IMR-90 (cell line): ENCODE results near the gene PRKCB.

Source experiments
- CEBPB ChIP-seq: IDR thresholded peaks from 2 replicates; pipeline ENCODE4 v1.6.1; 2012; ENCODE audit warnings: low read depth, low read length, improper control_type of control experiment
- POLR2A ChIP-seq: IDR thresholded peaks from 2 replicates; pipeline ENCODE4 v1.6.1; 2012; ENCODE audit warnings: mild to moderate bottlenecking, low read depth, low read length
- TF ChIP-seq, protein P1 (sequence below): conservative IDR thresholded peaks from 2 replicates; pipeline ENCODE4 v1.5.1; 2012; ENCODE audit warnings: mild to moderate bottlenecking, low read depth, low read length, improper control_type of control experiment
- TF ChIP-seq, protein P2 (sequence below): fragments of 150-350 bp; IDR thresholded peaks from 2 replicates; pipeline ENCODE4 v1.6.1; 2017; ENCODE audit warnings: mild to moderate bottlenecking, antibody characterized with exemption, low read length, low read depth

DNA sequence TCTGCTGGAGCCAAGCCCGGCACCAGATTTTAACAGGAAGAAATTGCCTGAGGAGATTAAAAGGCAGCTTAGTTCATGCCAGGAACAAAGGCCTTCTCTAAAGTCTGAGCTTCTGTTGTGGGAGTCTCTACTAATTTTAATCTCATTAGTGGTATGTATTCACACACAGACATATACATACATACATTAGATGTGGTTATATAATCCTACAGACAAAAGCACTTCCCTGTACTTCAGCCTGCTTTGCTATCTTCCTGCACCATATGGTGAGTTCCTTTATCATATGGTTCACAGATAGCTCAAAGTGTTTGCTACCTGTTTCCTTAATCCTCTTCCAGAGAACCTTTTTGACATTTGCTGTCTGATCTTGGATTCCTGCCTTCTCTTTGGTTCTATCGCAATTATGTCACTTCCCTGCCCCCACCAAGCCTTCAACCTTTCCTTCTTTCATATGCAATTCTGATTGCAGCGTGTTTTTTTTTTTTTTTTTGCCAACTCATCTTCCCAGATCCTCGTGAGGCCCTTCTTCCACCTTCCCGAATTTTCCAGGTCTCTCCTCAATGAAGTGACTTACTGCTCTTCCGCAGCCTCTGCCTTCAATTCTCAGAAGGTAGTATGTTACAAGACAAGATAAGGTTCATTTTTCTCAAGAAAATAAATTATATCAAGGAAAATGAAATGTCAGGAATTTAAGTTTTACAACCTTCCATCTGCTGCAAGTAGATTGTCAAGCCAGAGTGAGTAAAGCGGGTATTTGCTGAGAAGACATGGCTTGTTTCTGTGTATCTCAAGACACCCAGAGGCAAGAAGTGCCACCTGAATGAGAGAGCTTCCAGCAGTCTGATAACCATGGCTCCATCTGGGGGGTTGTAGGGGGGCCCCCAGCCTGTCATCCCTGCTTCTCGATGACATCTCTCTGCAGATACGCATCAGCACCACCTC, 300.1 kb downstream of the PRKCB start:
- TF ChIP-seq, protein P1, sequence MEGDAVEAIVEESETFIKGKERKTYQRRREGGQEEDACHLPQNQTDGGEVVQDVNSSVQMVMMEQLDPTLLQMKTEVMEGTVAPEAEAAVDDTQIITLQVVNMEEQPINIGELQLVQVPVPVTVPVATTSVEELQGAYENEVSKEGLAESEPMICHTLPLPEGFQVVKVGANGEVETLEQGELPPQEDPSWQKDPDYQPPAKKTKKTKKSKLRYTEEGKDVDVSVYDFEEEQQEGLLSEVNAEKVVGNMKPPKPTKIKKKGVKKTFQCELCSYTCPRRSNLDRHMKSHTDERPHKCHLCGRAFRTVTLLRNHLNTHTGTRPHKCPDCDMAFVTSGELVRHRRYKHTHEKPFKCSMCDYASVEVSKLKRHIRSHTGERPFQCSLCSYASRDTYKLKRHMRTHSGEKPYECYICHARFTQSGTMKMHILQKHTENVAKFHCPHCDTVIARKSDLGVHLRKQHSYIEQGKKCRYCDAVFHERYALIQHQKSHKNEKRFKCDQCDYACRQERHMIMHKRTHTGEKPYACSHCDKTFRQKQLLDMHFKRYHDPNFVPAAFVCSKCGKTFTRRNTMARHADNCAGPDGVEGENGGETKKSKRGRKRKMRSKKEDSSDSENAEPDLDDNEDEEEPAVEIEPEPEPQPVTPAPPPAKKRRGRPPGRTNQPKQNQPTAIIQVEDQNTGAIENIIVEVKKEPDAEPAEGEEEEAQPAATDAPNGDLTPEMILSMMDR = no peak
- TF ChIP-seq CEBPB = no peak
- TF ChIP-seq, protein P2, sequence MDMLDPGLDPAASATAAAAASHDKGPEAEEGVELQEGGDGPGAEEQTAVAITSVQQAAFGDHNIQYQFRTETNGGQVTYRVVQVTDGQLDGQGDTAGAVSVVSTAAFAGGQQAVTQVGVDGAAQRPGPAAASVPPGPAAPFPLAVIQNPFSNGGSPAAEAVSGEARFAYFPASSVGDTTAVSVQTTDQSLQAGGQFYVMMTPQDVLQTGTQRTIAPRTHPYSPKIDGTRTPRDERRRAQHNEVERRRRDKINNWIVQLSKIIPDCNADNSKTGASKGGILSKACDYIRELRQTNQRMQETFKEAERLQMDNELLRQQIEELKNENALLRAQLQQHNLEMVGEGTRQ = no peak
- TF ChIP-seq POLR2A = no peak
